ENCODE results near the gene SPIC.

DNA sequence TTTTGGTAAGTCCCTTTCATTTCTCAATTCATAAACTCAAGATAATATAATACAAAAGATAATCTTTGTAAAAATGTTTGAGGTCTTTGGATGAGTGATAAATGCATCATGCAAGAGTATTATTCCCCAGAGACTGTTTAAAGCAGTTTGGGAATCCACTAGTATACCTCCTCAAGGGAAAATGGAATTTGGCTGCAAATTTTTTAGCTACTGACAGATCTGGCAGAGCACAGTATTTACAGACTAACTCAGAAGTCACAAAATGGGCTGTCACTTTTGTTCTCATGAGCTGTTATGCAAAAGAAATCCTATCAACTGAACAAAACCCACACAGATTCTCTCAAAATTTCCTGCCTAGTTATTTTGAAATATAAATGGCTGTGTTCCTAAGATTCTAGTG is 9.9 kb downstream of the SPIC start:
- TF ChIP-seq, protein P1, sequence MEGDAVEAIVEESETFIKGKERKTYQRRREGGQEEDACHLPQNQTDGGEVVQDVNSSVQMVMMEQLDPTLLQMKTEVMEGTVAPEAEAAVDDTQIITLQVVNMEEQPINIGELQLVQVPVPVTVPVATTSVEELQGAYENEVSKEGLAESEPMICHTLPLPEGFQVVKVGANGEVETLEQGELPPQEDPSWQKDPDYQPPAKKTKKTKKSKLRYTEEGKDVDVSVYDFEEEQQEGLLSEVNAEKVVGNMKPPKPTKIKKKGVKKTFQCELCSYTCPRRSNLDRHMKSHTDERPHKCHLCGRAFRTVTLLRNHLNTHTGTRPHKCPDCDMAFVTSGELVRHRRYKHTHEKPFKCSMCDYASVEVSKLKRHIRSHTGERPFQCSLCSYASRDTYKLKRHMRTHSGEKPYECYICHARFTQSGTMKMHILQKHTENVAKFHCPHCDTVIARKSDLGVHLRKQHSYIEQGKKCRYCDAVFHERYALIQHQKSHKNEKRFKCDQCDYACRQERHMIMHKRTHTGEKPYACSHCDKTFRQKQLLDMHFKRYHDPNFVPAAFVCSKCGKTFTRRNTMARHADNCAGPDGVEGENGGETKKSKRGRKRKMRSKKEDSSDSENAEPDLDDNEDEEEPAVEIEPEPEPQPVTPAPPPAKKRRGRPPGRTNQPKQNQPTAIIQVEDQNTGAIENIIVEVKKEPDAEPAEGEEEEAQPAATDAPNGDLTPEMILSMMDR (IDR thresholded peaks at IDR 0.05; ENCODE audit: poor library complexity, severe bottlenecking): no peak
- TF ChIP-seq EP300 (conservative IDR thresholded peaks at IDR 0.05; ENCODE audit: poor library complexity, severe bottlenecking) (no peak), POLR2AphosphoS5 (IDR thresholded peaks at IDR 0.05) (no peak), TAF1 (IDR thresholded peaks at IDR 0.05; ENCODE audit: low read depth) (no peak), EZH2 (IDR thresholded peaks at IDR 0.05; ENCODE audit: borderline replicate concordance, insufficient read depth, low read length, poor library complexity, severe bottlenecking) (no peak)
